GM23338 (cell line): ENCODE results near the gene IGSF5. TPM values are rescaled to one million over a fixed set of nuclear protein-coding genes. Genes with fewer than 3 reads are reported as not detected.

Experiments
- ATAC-seq: fragments of 200-7000 bp; cut with Tn5 transposase; 3 replicates; pipeline ENCODE4 v1.9.1; 2020
- DNase-seq: peaks from one replicate; pipeline ENCODE4 v3.0.0-alpha.2; 2015; ENCODE audit warnings: low spot score
- H2AFZ ChIP-seq: fragments of 200-600 bp; sonication (generic); 2 replicates; pipeline ENCODE4 v1.8.0; 2016; ENCODE audit warnings: antibody characterized with exemption, mild to moderate bottlenecking, moderate library complexity
- H3F3A ChIP-seq: fragments of 200-600 bp; sonication (generic); replicated peaks from 2 replicates; pipeline ENCODE4 v1.8.0; 2017; ENCODE audit warnings: antibody characterized with exemption, mixed run types, low read depth
- H3K27ac ChIP-seq: fragments of 200-600 bp; sonication (generic); 2 replicates; pipeline ENCODE4 v1.6.1; 2016; ENCODE audit warnings: low read depth
- H3K27me3 ChIP-seq: fragments of 200-600 bp; sonication (generic); 2 replicates; pipeline ENCODE4 v1.8.0; 2016; ENCODE audit warnings: mild to moderate bottlenecking, mixed run types, moderate library complexity; ENCODE audit not compliant: insufficient read depth
- H3K36me3 ChIP-seq: fragments of 200-600 bp; sonication (generic); 2 replicates; pipeline ENCODE4 v1.8.0; 2016; ENCODE audit warnings: mild to moderate bottlenecking; ENCODE audit not compliant: insufficient read depth
- H3K4me1 ChIP-seq: fragments of 200-600 bp; sonication (generic); 2 replicates; pipeline ENCODE4 v1.8.0; 2016; ENCODE audit warnings: mild to moderate bottlenecking, moderate library complexity; ENCODE audit not compliant: insufficient read depth
- H3K4me2 ChIP-seq: fragments of 200-600 bp; sonication (generic); 2 replicates; pipeline ENCODE4 v1.7.1; 2017; ENCODE audit warnings: mixed run types
- H3K4me3 ChIP-seq: fragments of 200-600 bp; sonication (generic); 2 replicates; pipeline ENCODE4 v1.6.1; 2016; ENCODE audit warnings: mixed run types
- H3K79me2 ChIP-seq: fragments of 200-600 bp; sonication (generic); replicated peaks from 2 replicates; pipeline ENCODE4 v1.8.0; 2017; ENCODE audit warnings: mild to moderate bottlenecking; ENCODE audit not compliant: insufficient read depth
- H3K9me2 ChIP-seq: fragments of 200-600 bp; sonication (generic); 2 replicates; pipeline ENCODE4 v1.8.0; 2017; ENCODE audit not compliant: insufficient read depth
- H4K20me1 ChIP-seq: fragments of 200-600 bp; sonication (generic); replicated peaks from 2 replicates; pipeline ENCODE4 v1.8.0; 2017; ENCODE audit warnings: mild to moderate bottlenecking; ENCODE audit not compliant: insufficient read depth
- H3K27ac Mint-ChIP-seq: 2 replicates; pipeline ENCODE4 v1.8.0; 2020; ENCODE audit warnings: inconsistent platforms, mild to moderate bottlenecking, moderate library complexity, mixed read lengths
- H3K27me3 Mint-ChIP-seq: 3 replicates; pipeline ENCODE4 v1.8.0; 2022; ENCODE audit warnings: low read depth, mild to moderate bottlenecking, moderate library complexity, mixed read lengths, inconsistent platforms; ENCODE audit not compliant: insufficient read depth, poor library complexity
- H3K36me3 Mint-ChIP-seq: 3 replicates; pipeline ENCODE4 v1.8.0; 2021; ENCODE audit warnings: low read depth, mild to moderate bottlenecking, inconsistent platforms, moderate library complexity, mixed read lengths
- H3K4me1 Mint-ChIP-seq: 3 replicates; pipeline ENCODE4 v1.8.0; 2020; ENCODE audit warnings: mild to moderate bottlenecking, inconsistent platforms, mixed read lengths
- H3K4me3 Mint-ChIP-seq: 3 replicates; pipeline ENCODE4 v1.8.0; 2021; ENCODE audit warnings: moderate library complexity, mild to moderate bottlenecking, inconsistent platforms, mixed read lengths
- H3K9me3 Mint-ChIP-seq: 3 replicates; pipeline ENCODE4 v1.8.0; 2020; ENCODE audit warnings: moderate library complexity, mild to moderate bottlenecking, inconsistent platforms, mixed read lengths
- JUNB ChIP-seq: IDR thresholded peaks from one replicate; pipeline ENCODE4 v1.6.1; 2016; ENCODE audit warnings: antibody characterized with exemption; ENCODE audit not compliant: unreplicated experiment
- POLR2AphosphoS5 ChIP-seq: IDR thresholded peaks from 2 replicates; pipeline ENCODE4 v1.6.1; 2016; ENCODE audit warnings: antibody characterized with exemption, low read depth
- REST ChIP-seq: IDR thresholded peaks from one replicate; pipeline ENCODE4 v1.6.1; 2018; ENCODE audit warnings: antibody characterized with exemption; ENCODE audit not compliant: unreplicated experiment
- STAT1 ChIP-seq: IDR thresholded peaks from one replicate; pipeline ENCODE4 v1.6.1; 2016; ENCODE audit warnings: antibody characterized with exemption; ENCODE audit not compliant: unreplicated experiment
- ZNF114 ChIP-seq: fragments of 250-450 bp; sonication (Bioruptor Pico); IDR thresholded peaks from 2 replicates; pipeline ENCODE4 v1.5.0; 2020; ENCODE audit warnings: mild to moderate bottlenecking, moderate library complexity
- ZNF462 ChIP-seq: fragments of 250-450 bp; sonication (Bioruptor Pico); IDR thresholded peaks from 2 replicates; pipeline ENCODE4 v1.5.0; 2020; ENCODE audit warnings: mild to moderate bottlenecking, moderate library complexity
- polyA plus RNA-seq: library from polyadenylated mRNA; unstranded; fragments of >200 nt; fragmentation: Nextera tagmentation; extraction: Ambion mirVana; gene quantifications from 2 replicates; pipeline ENCODE4 v1.2.1, GENCODE V29; 2016
- total RNA-seq: library from RNA; depleted of rRNA; stranded (reverse); fragments of >200 nt; shearing (Covaris generic); gene quantifications from 2 replicates; pipeline ENCODE4 v1.2.3, GENCODE V29; 2014

IGSF5 gene
- total and polyA plus RNA-seq, 2 experiments from 2014 or later, result 4.4 to 10.1 TPM

GRCh38 chr21:39850333-39850732, 105.3 kb downstream of the IGSF5 start:
- H4K20me1 ChIP-seq, result no peaks in the 10 kb centered on the region
- H3K4me2 ChIP-seq, result no peak overlapping the region
- Mint-ChIP-seq H3K4me3 (no peak overlapping the region), H3K36me3 (peaks cover 6% of the 10 kb centered on the region; the same call in 1 of the 3 replicates), H3K27me3 (peaks cover 11% of the 10 kb centered on the region), H3K9me3 (peaks cover 4% of the 10 kb centered on the region), H3K4me1 (peaks cover 22% of the 10 kb centered on the region), H3K27ac (no peak overlapping the region)
- no peak overlapping the region for H2AFZ ChIP-seq
- H3K4me1 ChIP-seq, result no peaks in the 10 kb centered on the region
- no peaks in the 10 kb centered on the region for H3K27me3 ChIP-seq
- ATAC-seq, result no peak; the same call in 2 of the 3 replicates
- DNase-seq, result no peak
- no peaks in the 10 kb centered on the region for H3K36me3 ChIP-seq
- H3K27ac ChIP-seq, result no peak overlapping the region
- H3K4me3 ChIP-seq, result no peak overlapping the region
- TF ChIP-seq ZNF462 (CRISPR knock-in tag) (no peak), STAT1 (no peak), POLR2AphosphoS5 (no peak), REST (no peak), JUNB (no peak), ZNF114 (CRISPR knock-in tag) (no peak)
- H3F3A ChIP-seq, result no peaks in the 10 kb centered on the region
- peaks cover 25% of the 10 kb centered on the region; the same call in 1 of the 2 replicates for H3K9me2 ChIP-seq
- H3K79me2 ChIP-seq, result no peaks in the 10 kb centered on the region
